K562 (cell line): ENCODE measurements around the gene ZMYND8. TPM values are rescaled to one million over a fixed set of nuclear protein-coding genes. Genes with fewer than 3 reads are reported as not detected.

Experiments used
- AFF1 ChIP-seq, 2 experiments: fragments of 450-650 bp; IDR thresholded peaks; 2 replicates each; pipeline ENCODE4 v1.6.1; 2018; ENCODE audit warnings: mild to moderate bottlenecking in 2 of 2, low read depth in 1 of 2; ENCODE audit not compliant: partially characterized antibody in 2 of 2
- CLOCK ChIP-seq: fragments of 250-450 bp; sonication (Bioruptor Pico); IDR thresholded peaks from 2 replicates; pipeline ENCODE4 v1.4.0; 2020; ENCODE audit warnings: mild to moderate bottlenecking, moderate library complexity, borderline replicate concordance
- HEY1 ChIP-seq: fragments of 250-450 bp; sonication (Bioruptor Pico); IDR thresholded peaks from 2 replicates; pipeline ENCODE4 v1.5.0; 2020; ENCODE audit warnings: mild to moderate bottlenecking, moderate library complexity, borderline replicate concordance
- HMGXB4 ChIP-seq: sonication (generic); formaldehyde crosslinking; IDR thresholded peaks from 2 replicates; pipeline ENCODE4 v1.8.1; 2023; ENCODE audit warnings: mild to moderate bottlenecking, missing genetic modification reagents
- KLF1 ChIP-seq: fragments of 450-650 bp; IDR thresholded peaks from 2 replicates; pipeline ENCODE4 v1.6.1; 2016; ENCODE audit warnings: missing genetic modification characterization, missing compliant biosample characterization
- LEF1 ChIP-seq: fragments of 450-650 bp; IDR thresholded peaks from 2 replicates; pipeline ENCODE4 v1.6.1; 2016; ENCODE audit warnings: mild to moderate bottlenecking
- NFE2L1 ChIP-seq: fragments of 450-650 bp; IDR thresholded peaks from 2 replicates; pipeline ENCODE4 v1.6.1; 2016; ENCODE audit warnings: missing genetic modification characterization, low read depth, mild to moderate bottlenecking, missing compliant biosample characterization, moderate library complexity, borderline replicate concordance
- PPARD ChIP-seq: fragments of 250-450 bp; sonication (Bioruptor Pico); IDR thresholded peaks from 2 replicates; pipeline ENCODE4 v1.8.0; 2022; ENCODE audit warnings: inconsistent platforms, mild to moderate bottlenecking, moderate library complexity
- RAD21 ChIP-seq, 2 experiments: fragments of 250-450 bp in 1 of 2; fragments of 450-650 bp in 1 of 2; sonication (Bioruptor Pico) in 1 of 2; formaldehyde crosslinking in 1 of 2; IDR thresholded peaks in 1 of 2; conservative IDR thresholded peaks in 1 of 2; 2 replicates each; pipeline versions ENCODE4 v1.4.0 to v1.8.0; 2020 to 2022; ENCODE audit warnings: mild to moderate bottlenecking in 2 of 2, moderate library complexity in 1 of 2
- SIRT6 ChIP-seq: IDR thresholded peaks from one replicate; pipeline ENCODE4 v1.6.1; 2012; ENCODE audit warnings: low read depth, mild to moderate bottlenecking, control low read depth, inconsistent platforms, low read length, moderate library complexity
- TAL1 ChIP-seq: fragments of 450-650 bp; IDR thresholded peaks from 2 replicates; pipeline ENCODE4 v1.6.1; 2016; ENCODE audit warnings: mild to moderate bottlenecking
- TCF3 ChIP-seq: sonication (generic); formaldehyde crosslinking; IDR thresholded peaks from 2 replicates; pipeline ENCODE4 v1.4.0; 2020; ENCODE audit warnings: mild to moderate bottlenecking, missing genetic modification reagents
- ZFP91 ChIP-seq: sonication (generic); formaldehyde crosslinking; IDR thresholded peaks from 2 replicates; pipeline ENCODE4 v1.8.0; 2022; ENCODE audit warnings: mild to moderate bottlenecking, missing genetic modification reagents
- ZNF217 ChIP-seq: sonication (generic); formaldehyde crosslinking; IDR thresholded peaks from 2 replicates; pipeline ENCODE4 v1.8.0; 2022; ENCODE audit warnings: mild to moderate bottlenecking, missing genetic modification reagents
- ZNF551 ChIP-seq: fragments of 250-450 bp; sonication (Bioruptor Pico); IDR thresholded peaks from 2 replicates; pipeline ENCODE4 v1.5.0; 2021; ENCODE audit warnings: mild to moderate bottlenecking, moderate library complexity
- ZNF644 ChIP-seq: fragments of 200-800 bp; sonication (Bioruptor generic); IDR thresholded peaks from 2 replicates; pipeline ENCODE4 v1.6.1; 2016; ENCODE audit warnings: low read depth, missing genetic modification characterization, missing compliant biosample characterization
- polyA plus RNA-seq, 8 experiments: library from polyadenylated mRNA; depleted of rRNA in 4 of 8; stranded (reverse) in 5 of 8; unstranded in 3 of 8; fragments of >200 nt; fragmentation: Nextera tagmentation in 2 of 8; fragmentation: Illumina TruSeq in 1 of 8; extraction: Ambion mirVana in 2 of 8; extraction: Trizol in 1 of 8; gene quantifications; 2 replicates each; pipeline versions ENCODE4 v1.2.1 to v1.2.3, GENCODE V29; 2011 to 2014; ENCODE audit warnings: inconsistent platforms in 1 of 8, missing spikeins in 1 of 8
- total RNA-seq, 7 experiments: library from RNA; depleted of rRNA in 6 of 7; stranded (reverse); fragments of >200 nt in 6 of 7; fragmentation: Illumina TruSeq in 2 of 7; extraction: Trizol in 2 of 7; gene quantifications; 2 replicates each; pipeline versions ENCODE4 v1.2.1 to v1.2.3, GENCODE V29; 2011 to 2021; ENCODE audit warnings: low replicate concordance in 1 of 7

ZMYND8 gene
- total and polyA plus RNA-seq, 9 of the 15 experiments (the other 6 are each of a cell fraction or from before 2014, with no cell fraction given): 31.8 to 148 (median 71.9) TPM

- TF ChIP-seq TAL1: no peak
- TF ChIP-seq NFE2L1 (tag): no peak
- no peak for TF ChIP-seq RAD21 (CRISPR knock-in tag; conservative IDR thresholded peaks at IDR 0.05 in 1 of 2, IDR thresholded peaks at IDR 0.05 in 1 of 2)
- no peak for TF ChIP-seq CLOCK (CRISPR knock-in tag)
- 0 out of 2 replicates have a peak, but pooled peaks have one; percentile 20 for TF ChIP-seq KLF1 (tag)
- no peak for TF ChIP-seq HMGXB4 (CRISPR knock-in tag)
- TF ChIP-seq ZNF644 (tag): peak; percentile 62; the same call in 1 of the 2 replicates
- TF ChIP-seq PPARD: no peak
- no peak for TF ChIP-seq TCF3 (CRISPR knock-in tag)
- no peak for TF ChIP-seq ZNF217 (CRISPR knock-in tag)
- no peak for TF ChIP-seq SIRT6
- no peak for TF ChIP-seq LEF1
- TF ChIP-seq AFF1 (IDR thresholded peaks at IDR 0.05; ENCODE audit: low read depth in 1 of 2, partially characterized antibody in 2 of 2): peak in 1 of 2 experiments; percentile 22
- no peak for TF ChIP-seq HEY1 (CRISPR knock-in tag)
- TF ChIP-seq ZNF551 (CRISPR knock-in tag): no peak
- no peak for TF ChIP-seq ZFP91 (CRISPR knock-in tag)
Observed at GRCh38 chr20:47318586-47319516, 37.6 kb downstream of the ZMYND8 start (continued).
